ENCODE results near the gene ADAMTSL1. TPM values are rescaled to one million over a fixed set of nuclear protein-coding genes. Genes with fewer than 3 reads are reported as not detected.

ADAMTSL1 gene
- total RNA-seq, 6 experiments from 2014 or later, result 0.73 to 2.1 (median 0.89) TPM

- no peak for ATAC-seq
Observed at GRCh38 chr9:18788256-18788655, 314.3 kb downstream of the ADAMTSL1 start.

GRCh38 chr9:18791074-18791473, 317.1 kb downstream of the ADAMTSL1 start:
- Histone ChIP-seq H3K36me3 (no peaks in the 10 kb centered on the region), H3K27ac (no peak overlapping the region), H3K27me3 (no peaks in the 10 kb centered on the region), H3K4me1 (no peaks in the 10 kb centered on the region), H3K9me3 (no peaks in the 10 kb centered on the region), H3K4me3 (no peak overlapping the region)
- intact Hi-C loops (cut with DNase I), result loop anchor here in 1 of 2 donors (10.0 kb wide), 1 partner anchor 536 kb away; no protein-coding TSS in a partner anchor
- 50% methylated on average over 5 of the region's 5 CpGs for WGBS (ENCODE audit: insufficient coverage, low coverage, low lambda C conversion rate, missing lambda C conversion rate)
- DNase-seq (peak in 2 of 3 donors; percentile 30 to 53), ATAC-seq (peak; percentile 75 to 83 (median 80))
- TF ChIP-seq CTCF (IDR thresholded peaks at IDR 0.05) (peak; percentile 35 to 65 (median 52)), POLR2A (IDR thresholded peaks at IDR 0.05) (no peak)

More at GRCh38 chr9:18788256-18788655, 314.3 kb downstream of the ADAMTSL1 start:
- no peak for DNase-seq
- 59% methylated on average over 10 of the region's 10 CpGs for WGBS (ENCODE audit: insufficient coverage, low coverage, low lambda C conversion rate, missing lambda C conversion rate)
- H3K4me1 ChIP-seq, result no peaks in the 10 kb centered on the region
- no peaks in the 10 kb centered on the region for H3K27me3 ChIP-seq
- intact Hi-C loops (cut with DNase I), result no loop called here
- no peak overlapping the region for H3K27ac ChIP-seq
- TF ChIP-seq POLR2A (IDR thresholded peaks at IDR 0.05) (no peak), CTCF (IDR thresholded peaks at IDR 0.05) (no peak)
- no peaks in the 10 kb centered on the region for H3K36me3 ChIP-seq
- H3K9me3 ChIP-seq, result no peaks in the 10 kb centered on the region
- H3K4me3 ChIP-seq, result no peak overlapping the region

GRCh38 chr9:18793122-18793521, 319.2 kb downstream of the ADAMTSL1 start:
- Histone ChIP-seq H3K4me1 (no peaks in the 10 kb centered on the region), H3K9me3 (no peaks in the 10 kb centered on the region), H3K36me3 (no peaks in the 10 kb centered on the region), H3K27me3 (no peaks in the 10 kb centered on the region), H3K4me3 (no peak overlapping the region), H3K27ac (no peak overlapping the region)
- 33% methylated on average over 2 of the region's 2 CpGs for WGBS (ENCODE audit: insufficient coverage, low coverage, low lambda C conversion rate, missing lambda C conversion rate)
- intact Hi-C loops (cut with DNase I), result loop anchor here in 1 of 2 donors (10.0 kb wide), 1 partner anchor 538 kb away; no protein-coding TSS in a partner anchor
- no peak for TF ChIP-seq CTCF (IDR thresholded peaks at IDR 0.05)
- TF ChIP-seq POLR2A (IDR thresholded peaks at IDR 0.05), result no peak
- ATAC-seq, result no peak
- DNase-seq, result no peak

- WGBS (ENCODE audit: insufficient coverage, low coverage, low lambda C conversion rate, missing lambda C conversion rate), result 79% methylated on average over 3 of the region's 5 CpGs
- H3K36me3 ChIP-seq, result no peaks in the 10 kb centered on the region
- intact Hi-C loops (cut with DNase I), result loop anchor here in 1 of 2 donors (10.0 kb wide), 1 partner anchor 541 kb away; no protein-coding TSS in a partner anchor
- H3K4me3 ChIP-seq, result no peak overlapping the region
- TF ChIP-seq POLR2A (IDR thresholded peaks at IDR 0.05) (no peak), CTCF (IDR thresholded peaks at IDR 0.05) (no peak)
- no peaks in the 10 kb centered on the region for H3K4me1 ChIP-seq
- no peaks in the 10 kb centered on the region for H3K9me3 ChIP-seq
- DNase-seq, result no peak
- H3K27me3 ChIP-seq, result no peaks in the 10 kb centered on the region
- H3K27ac ChIP-seq, result no peak overlapping the region
- no peak for ATAC-seq
Observed at GRCh38 chr9:18795947-18796671, 322.2 kb downstream of the ADAMTSL1 start.

Measured in right lobe of liver (tissue), 6 donors.